Measurements from ENCODE around the gene RBM6.

RBM6 gene

DNA sequence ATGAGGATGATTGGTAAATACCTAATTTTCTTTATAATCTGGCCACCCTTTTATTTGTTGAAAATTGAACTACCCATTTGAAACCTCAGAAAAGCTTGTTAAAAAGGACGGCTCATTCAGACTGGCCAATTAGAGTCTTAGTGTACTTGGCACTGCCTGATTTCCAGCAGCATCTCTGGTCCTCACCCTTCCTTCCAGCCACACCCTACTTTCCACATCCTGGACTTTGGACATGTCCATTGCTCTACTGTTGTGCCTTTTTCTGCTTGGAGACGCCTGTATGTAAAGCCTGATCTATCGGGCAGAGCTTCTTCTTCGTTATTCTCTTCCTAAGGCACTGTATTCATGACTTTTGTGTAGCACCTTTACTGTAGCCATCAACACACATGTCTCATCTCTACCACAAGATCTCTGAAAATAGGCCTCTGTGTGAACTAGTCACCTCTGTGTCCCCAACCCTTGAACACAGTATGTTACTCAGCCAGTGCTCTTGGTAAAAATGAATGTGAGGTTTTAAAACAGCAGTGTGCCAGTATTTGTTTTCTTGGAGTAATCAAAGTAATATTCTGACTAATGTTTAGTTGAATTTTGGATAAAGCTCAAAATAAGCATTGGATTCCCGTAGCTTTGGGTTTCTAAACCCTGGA is 155.5 kb downstream of the RBM6 start:
- no peak for DNase-seq

DNA sequence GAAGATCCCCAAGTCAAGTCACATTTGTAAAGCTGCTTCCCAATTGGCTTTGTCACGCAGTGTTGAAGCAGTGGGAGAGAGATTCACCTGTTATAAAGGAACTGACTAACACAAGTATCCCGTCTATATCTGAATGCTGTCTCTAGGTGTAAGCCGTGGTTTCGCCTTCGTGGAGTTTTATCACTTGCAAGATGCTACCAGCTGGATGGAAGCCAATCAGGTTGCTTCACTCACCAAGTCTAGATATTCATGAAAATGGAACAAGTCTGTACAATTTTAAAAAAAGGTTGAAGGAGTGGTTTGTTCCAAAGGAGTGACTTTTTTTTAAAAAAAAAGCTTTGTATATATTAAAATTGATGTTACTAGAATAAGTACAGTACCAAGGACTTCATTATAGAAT is 160.4 kb downstream of the RBM6 start:
- no peak for DNase-seq

DNA sequence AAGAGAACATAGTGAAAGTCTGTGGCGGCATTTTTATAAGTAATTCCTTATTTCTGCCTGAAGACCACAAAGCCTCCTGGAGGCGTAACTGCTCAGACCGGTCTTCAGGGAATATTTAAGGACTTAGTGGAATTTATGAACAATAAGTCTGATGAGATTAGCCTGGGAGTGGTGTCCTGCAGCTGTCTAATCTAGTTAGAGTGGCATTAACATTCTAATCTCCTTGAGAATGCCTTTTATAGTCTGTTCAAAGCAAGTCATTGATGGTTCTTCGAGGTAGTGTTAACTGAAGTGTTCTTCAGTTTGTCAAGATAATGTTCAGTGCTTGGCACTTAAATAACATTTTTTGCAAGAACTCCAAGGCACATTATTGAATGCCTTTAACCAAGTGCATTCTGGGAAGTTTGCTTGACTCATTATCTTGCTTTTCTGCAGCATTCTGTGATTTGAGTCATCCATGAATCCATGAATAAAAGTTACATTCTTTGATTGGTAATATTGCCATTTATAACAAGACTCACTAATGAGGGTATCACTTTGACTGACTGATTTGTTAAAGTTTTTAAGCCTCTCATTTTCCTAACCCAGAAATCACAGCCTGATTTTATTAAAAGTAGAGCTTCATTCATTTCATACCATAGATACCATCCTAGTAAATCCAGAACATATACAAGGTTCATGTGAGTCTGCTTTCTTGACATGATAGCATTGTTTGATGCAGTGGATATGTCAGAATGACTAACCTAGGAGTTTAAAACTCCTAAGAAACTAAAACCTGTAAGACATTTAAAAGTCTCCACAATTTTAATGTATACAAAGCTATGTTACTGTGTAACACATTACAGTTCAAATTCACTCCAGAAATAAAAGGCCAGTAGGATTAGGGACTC is 161.3 kb downstream of the RBM6 start:
- DNase-seq = no peak

DNA sequence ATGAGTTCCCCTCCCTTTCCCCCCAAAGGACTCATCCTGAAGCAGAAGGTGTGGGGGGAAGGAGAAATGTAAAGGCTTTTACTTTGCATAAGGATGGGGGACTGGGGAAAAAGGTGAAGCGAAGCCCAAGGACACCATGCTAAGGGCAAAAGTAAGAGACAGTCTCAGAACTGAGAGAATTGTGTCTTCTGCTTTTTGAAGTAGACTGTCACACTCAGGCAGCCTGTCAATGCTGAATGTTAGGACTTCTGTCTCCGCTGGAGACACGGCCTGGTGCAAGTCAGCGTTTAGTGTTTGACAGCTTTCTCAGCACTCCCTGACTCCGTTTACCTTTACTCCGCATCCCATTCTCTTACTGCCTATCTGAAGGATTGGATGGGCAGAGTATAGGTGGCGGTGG is 162.6 kb downstream of the RBM6 start:
- no peak for DNase-seq

DNA sequence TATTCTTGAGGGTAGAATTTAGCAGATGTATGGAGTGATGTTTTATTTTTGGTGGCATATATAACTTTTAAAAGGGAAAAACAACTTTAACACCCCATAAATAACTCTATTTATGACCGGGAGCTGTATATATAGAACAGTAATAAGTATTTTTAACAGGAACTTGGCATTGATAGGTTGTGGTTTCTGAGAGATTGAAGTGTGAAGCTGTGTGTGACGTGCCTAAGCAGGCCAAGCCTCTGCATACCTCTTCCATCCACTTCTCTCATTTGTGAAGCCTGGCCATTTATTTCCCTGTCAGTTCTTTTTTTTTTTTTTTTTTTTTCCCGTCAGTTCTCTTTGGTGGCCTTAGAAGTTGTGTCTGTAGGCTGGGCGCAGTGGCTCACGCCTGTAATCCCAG is 171.8 kb downstream of the RBM6 start:
- no peak for DNase-seq

DNA sequence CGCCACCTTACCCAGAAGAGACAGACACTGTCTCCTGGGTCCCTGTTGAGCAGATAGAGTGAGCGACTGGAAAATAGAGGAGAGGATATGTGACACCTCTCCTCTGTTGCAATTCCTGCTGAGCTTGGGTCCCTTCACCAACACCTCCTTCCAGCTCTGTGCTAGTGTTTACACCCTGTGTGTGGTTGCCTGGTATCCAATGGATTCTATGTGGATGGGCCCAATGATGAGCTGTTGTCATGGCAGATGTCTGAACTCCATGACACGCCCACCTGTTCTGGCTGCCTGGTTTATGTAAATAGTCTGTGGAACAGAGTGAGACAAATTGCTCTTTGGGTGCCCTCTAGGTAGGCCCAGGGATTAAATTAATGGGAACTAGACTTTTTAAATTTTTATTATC is 172.5 kb downstream of the RBM6 start:
- DNase-seq = no peak

DNA sequence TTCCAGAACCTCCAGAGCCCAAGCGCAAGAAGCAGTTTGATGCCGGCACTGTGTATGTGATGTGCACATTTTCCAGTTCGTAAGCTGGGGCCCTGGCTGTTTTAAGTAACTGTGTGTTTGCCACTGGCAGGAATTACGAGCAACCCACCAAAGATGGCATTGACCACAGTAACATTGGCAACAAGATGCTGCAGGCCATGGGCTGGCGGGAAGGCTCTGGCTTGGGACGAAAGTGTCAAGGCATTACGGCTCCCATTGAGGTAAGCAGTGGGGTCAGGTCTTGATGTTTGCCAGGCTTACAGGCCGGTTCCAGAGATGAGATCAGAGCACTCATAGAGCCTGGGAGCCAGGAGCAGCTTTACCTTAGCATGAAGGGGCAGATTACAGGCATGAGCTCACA is 177.2 kb downstream of the RBM6 start:
- DNase-seq = no peak

DNA sequence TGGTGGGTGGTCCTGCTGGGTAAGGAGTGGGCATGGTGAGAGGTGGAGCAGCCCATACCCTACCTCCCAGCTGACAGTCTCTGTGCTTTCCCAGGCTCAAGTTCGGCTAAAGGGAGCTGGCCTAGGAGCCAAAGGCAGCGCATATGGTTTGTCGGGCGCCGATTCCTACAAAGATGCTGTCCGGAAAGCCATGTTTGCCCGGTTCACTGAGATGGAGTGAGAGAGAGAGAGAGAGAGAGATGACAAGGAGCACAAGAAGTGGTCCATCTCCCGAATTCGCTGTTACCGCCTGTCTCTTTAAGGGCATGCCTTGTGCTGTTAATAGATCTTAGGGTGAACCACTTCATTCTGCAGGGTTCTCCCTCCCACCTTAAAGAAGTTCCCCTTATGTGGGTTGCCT is 178.3 kb downstream of the RBM6 start:
- DNase-seq = no peak

DNA sequence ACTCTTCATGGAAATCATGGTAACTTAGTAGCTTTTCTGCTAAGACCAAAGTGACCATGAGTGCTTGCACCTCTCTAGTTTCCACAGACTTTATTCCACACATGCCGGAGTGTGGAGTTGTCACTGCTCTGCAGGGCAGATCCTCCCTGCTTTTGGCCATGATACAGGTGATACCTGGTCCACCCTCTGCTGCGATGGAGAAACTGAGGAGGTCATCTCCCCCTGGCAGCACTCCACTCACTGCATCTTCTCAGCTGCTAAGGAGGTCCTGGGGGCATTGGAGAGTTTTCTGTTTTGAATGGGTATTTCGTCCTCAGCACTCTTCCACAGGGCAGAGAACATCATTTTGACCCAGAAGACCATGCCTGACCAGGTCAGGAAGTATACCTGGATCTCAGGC is 179.8 kb downstream of the RBM6 start:
- DNase-seq = no peak

DNA sequence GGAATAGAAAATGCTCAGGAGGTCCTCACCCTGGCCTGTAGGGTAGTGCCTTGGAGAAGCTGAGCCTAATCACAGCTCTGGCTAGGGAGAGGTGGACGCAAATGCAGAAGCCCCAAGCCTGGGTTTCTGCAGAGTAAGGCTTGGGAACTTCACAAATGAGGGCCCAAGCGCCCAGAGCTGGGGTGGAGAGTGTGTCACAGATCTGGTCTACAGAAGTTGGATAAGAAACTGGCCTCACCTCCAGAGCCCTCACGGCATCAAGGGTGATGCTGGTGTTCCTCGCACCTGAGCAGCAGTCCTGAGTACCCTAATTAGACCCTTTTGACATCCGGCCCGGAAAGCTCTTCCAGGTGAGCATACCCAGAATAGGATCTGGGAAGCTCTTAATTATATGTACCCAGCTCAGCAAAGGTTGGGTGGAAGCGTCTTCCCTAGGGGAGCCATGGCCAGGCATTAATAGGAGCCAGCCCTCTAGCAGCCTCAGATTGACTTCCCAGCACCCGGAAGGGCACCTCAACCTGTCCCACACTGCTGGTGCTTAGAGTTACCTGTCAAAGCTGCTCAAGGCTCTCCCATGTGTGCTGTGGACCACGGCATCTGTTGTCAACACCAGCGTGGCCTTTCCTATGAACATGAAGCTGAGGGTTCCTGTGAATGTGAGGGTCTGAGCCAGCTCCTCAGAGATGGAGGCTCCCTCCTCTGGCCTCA is 180.6 kb downstream of the RBM6 start:
- DNase-seq = no peak

DNA sequence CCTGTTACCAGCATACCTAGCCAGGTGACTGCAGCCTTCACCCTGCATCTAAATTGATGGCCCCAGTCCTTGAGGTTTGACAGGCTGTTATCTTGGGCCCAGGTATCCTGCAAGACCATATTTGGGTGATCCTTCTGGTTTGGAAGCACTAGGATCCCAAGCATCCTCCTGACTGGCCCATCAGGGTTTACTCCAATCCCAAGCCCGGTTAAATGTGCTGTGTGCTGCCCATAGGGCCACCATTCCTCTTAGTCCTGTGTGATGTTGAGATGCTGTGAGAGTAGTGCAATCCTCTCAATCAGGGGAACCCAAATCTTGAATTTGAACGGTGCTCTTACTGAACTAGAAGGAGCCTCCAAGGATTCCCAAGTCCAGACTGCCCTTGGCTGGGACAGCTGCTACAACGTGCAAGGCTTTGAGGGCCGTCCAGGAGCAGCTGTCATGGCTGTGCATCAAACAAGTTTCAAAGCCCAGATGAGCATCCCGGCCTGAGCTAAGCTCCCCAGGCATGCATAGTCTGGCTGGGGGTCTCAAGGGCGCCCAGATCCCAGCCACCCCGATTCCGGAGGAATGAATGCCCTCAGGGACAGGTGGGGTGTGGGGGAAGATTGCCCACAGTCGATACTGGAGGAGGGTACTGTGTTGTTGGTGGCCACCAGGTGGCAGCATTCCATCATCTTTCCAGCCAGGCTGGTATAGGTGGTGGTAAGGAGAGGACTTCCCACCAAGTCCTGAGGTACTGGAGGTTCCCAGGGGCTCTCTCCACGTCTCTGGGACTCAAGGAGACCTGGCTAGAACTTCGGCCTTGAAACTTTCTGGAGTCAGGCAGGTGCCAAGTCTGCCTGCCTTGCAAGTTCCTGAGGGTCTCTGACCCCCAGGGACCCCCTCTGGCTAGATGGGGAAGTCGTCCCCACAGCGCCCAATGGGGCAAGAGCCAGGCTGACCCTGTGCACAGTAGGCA is 181.4 kb downstream of the RBM6 start:
- DNase-seq = peak; percentile 69

DNA sequence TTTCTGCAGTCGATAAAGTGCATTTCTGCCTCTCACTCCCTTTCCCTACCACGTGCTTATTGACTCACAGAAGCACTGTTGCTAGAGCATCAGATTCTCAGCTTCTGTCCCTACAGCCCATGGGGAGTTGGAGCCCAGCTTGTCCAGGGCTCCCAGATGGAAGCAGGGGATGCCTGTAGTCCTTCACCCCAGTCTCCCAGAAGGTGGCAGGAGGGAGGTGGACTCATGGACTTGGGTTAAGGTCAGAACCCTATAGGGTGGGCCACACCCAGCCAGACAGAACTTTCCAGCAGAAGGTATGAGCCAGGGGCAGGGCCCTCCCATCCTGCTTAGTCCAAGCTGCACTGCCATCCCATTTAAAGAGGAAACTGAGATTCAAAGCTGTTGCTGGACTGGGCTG is 182.1 kb downstream of the RBM6 start:
- no peak for DNase-seq

DNA sequence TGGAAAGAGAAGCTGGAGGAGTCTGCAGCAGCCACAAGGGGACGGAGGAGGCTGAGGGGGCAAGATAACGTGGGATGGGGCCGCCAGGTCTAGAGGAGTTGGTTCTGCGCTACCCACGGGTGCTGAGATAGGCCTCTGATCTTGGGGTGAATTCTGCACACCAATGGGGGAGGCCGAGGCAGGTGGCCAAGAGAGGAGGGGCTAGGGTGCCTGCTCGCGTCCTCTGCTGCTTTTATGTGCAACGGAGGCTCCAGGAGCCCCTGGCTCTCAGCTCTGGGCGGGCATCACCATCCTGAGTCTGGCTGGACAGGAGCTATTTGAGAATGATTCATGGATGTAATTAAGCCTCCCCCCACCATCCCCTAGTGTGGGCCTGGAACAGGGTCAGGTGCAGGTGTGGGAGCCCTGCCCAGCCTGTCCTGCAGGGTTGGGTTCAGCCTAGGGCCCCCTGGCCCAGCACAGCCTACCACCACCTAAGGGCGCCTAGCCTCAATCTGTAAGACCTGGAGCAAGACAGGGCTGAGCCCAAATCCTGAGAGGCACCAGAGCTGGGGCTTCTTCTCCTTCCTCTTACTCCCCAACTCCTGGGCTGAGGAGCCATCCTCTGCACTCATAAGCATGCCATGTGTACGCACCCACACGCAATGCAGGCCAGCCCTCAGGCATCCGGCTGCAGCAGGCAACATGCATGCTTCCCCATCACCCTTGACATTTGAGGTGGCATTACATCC is 182.9 kb downstream of the RBM6 start:
- no peak for DNase-seq

DNA sequence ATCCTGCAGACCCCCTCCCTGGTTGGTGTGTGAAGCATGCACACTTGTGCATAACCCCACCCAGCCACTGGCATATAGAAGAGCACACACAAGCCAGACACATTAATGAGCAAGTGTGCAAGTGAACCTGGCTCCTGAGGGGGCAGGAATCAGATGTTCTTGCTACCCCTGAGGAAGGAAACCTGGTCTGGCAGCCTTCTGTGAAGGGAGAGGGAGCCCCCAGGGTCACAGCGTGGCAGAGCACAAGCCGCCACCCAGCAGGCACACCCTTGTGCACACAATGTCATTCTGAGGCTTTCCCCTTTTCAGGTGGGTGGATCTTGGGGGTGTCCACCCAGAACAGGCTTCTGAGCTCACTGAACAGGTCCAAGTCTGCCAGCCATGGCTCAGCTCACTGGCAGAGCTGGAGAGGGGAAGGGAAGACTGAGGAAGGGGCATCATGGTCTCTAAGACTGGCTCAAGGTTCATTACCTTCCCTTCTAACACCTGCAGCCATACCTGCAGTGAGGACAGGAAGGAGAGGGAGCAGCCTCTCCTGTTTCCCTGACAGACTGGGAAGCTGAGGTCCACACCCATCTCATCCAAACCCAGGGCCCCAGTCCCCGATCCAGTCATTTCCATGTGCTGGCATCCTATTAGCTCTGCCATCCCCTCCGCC is 183.6 kb downstream of the RBM6 start:
- no peak for DNase-seq

DNA sequence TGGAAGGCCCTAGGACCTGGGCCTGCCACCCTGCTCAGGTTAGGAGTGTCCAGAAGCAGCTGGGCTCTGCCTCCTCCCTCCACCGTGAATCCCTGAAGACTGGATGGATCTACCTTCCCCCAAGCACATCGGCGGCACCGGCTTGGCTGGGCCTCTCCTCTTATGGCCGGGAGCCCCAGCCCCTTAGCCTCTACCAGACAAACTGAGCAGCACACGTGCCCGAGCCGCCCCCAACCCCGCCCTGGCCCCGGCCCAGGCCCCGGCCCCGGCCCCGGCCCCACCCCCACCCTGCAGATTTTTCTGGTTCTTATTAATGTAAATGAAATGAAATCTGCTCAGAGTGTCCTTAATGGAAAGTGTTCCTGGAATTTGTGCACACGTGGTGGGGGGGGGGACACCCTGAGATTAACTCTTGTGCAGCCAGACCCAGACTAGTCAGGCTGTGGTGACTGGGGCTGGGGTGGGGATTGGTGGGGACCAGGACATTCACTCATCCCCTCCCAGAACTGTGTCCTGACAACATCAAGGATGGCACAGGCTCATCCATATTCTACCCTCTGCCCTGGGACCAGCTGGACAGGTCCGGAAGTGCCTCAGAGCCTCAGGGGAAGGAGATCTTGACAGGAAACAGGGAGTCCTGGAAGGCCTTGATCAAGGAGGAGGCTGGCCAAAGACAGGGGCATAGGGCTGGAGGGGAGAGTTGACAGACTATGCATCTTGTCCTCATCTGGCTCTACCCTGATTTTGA is 184.3 kb downstream of the RBM6 start:
- no peak for DNase-seq

DNA sequence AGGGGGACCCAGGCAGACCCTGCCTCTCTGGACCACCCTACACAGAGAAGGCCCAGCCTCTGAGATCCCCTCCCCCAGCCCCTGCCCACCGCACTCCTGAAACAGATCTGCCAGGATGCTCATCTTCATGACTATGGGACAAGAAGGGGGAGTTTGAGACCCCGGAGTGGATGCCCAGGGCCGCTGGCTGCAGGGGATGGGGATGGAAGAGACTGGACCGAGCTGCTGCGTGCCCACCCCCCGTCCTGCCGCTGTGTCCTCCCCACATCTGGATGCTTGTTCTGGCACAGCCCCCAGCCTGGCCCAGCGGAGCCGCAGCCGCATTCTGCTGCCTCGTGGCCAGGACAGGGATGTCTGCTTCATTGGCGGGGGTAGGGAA is 184.8 kb downstream of the RBM6 start:
- no peak for DNase-seq

DNA sequence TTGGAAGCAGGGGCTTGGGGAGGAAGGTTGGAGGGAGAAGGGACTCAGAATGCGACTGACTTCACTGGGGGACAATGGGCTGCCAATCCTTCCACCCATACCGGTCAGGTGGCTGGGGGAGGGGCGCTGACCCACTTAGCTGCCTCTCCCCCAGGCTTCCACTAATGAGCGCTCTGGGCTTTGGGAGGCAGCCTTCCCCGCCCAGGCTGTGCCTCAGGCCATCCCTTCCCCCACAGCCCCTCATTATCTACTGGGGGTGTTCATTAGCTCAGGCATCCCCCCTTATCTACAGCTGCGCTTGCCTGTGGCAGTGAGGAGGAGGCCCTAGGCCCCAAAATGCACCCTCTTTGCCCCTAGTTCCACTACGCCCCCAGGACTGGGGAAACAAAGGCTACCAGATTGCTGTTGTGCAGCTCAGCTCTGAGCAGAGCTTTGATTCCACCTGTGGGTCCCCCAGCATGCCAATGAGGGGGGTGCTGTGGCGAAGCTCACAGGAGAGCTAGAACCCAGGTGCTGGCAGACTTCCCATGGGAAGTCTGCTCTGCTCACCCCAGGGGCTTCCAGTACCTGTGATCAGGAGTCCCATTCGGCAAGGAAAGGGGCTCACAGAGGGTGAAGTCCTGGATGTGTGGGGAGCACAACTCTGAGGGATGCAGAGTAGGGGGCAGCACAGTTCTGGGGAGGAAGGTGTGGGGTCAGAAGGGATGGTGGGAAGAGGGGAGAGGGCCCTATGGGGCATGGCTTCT is 185.8 kb downstream of the RBM6 start:
- no peak for DNase-seq

DNA sequence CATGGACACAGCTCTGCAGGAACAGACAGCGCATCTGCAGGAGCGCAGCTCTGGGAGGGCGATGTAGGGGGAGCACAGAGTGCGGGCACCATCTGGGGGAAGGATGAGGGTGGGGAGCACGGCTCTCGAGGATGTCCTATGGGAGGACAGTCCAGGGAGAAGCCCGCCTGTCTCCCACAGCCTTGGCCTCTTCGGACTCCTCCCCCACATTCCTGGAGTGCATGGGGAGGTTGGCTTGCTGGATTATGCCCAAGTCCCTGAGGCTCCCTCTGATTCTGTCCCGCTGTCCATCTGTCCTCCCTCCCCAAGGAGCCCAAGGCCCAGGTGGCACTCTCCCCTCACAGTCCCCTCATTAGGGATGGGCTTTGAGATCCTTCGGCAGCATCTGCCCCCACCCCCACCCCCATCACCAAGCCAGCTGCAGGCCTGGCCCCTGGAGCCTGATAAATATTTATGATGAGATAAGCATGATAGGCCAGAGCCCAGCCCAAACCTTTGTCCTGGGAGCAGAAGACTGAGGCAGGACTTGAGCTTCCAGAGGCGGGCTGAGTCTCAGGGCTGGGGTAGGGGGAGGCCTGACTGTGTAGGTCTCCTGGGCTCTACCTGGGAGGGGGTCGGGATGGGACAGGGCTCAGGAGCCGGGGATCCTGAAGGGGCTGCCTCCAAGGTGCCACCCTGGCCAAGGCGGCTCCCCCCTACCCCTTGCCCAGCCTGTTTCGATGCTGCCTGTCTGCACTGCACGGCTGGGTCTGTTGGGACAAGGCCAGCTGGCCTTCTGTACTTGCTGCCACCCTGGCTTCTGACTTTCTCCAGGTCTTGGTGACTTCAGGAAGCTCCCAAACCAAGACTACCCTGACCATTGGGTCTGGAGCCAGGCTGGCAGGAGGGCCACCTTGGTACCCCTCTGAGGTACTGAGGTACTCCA is 186.6 kb downstream of the RBM6 start:
- no peak for DNase-seq
